M059J (cell line): ENCODE results near the gene MXD1. TPM values are rescaled to one million over a fixed set of nuclear protein-coding genes. Genes with fewer than 3 reads are reported as not detected.

Source experiments
- DNase-seq: peaks from one replicate; pipeline ENCODE4 v3.0.0-alpha.2; 2012; ENCODE audit warnings: low read depth
- total RNA-seq: library from RNA; depleted of rRNA; stranded (reverse); fragments of >200 nt; shearing (Covaris generic); gene quantifications from 2 replicates; pipeline ENCODE4 v1.2.3, GENCODE V29; 2014; rRNA removed

Gene MXD1
- total RNA-seq, 1 experiment from 2014 or later = 5.0 TPM

DNA sequence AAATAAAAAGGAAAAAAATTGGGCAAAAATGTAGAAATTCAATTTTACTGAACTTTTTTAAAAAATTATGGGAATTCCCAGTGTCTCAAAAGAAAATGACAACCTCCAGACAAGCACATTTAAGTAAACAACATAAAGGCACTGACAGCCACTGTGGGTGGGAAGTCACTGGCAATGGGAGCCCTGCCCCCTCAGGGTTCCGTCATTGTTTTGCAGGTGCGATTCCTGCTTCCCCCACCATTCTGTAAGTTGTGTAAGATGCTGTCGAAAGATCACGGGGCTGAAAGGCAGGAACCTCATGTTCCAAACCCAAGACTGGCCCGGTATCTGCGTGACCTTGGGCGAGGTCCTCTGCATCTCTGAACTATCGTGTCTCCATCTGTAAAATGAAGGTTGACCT, 62.3 kb downstream of the MXD1 start:
- no peak for DNase-seq

GRCh38 chr2:69977906-69978482, 63.1 kb downstream of the MXD1 start:
- DNase-seq = no peak

- DNase-seq = no peak
These were observed 65.2 kb downstream of the MXD1 start for GRCh38 chr2:69979902-69980807.

DNA sequence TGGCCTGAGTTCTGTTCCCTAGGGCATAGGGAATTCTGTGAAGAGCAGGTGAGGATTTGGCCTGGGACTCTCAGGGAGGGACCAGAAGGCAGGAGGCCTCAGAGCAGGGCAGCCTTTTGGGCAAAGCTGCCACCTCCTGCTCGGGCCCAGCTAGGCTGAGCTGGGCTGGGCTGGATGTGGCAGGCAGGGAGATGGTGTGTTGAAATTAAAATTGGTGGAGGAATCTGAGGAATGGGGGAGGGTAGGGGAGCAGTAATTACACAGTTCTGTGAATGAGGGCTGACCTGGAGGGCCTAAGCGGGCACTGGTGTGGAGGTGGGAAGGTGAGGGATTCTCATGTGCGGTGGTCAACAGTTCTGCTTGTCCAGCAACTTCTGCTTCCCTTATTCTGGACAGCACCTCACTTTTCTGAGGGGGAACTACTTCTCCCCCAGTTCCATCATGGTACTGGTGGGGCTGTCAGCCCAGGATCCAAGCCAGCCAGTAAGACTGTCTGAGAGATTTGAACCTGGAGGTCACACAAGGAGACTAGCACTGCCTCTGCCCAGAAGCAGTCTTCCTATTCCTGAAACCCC, 68.6 kb downstream of the MXD1 start:
- DNase-seq = no peak

DNA sequence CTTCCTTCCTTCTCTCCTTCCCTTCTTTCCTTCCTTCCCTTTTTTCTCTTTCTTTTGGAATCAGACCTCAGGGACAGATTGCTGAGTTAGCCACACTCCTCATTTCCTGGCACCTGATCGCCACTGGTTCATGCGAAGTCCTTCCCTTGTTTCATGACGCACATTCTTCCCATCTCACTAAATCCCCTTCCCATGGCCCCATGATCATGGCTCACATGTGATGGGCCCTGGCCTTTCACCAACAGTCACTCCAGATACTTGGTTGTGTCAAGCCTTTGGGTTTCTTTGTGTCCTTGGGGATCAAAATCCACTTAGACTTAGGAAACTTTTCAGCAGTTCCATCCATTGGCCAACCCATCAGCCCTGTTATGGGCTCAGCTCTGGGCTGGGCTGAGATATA, 70.3 kb downstream of the MXD1 start:
- no peak for DNase-seq

- no peak for DNase-seq
These were observed 70.8 kb downstream of the MXD1 start for GRCh38 chr2:69985688-69986087.

GRCh38 chr2:69986691-69987090, 71.8 kb downstream of the MXD1 start:
- no peak for DNase-seq

- DNase-seq = no peak
These were observed 73.3 kb downstream of the MXD1 start for GRCh38 chr2:69988086-69988635.

- DNase-seq = peak; percentile 10
These were observed 74.1 kb downstream of the MXD1 start for GRCh38 chr2:69989009-69989408.

GRCh38 chr2:69989441-69990105, 74.7 kb downstream of the MXD1 start:
- DNase-seq = no peak

Other genes with a start within 250 kb of the MXD1 start
- gene ANXA4, start 173.0 kb upstream of the MXD1 start, total RNA-seq = 9.1 and 16.9 TPM in 2 replicates
- 3.5 and 9.4 TPM in 2 replicates for gene GMCL1, start 85.4 kb upstream of the MXD1 start, total RNA-seq
- gene SNRNP27, start 21.2 kb upstream of the MXD1 start, total RNA-seq = 93.9 and 105 TPM in 2 replicates
- gene ASPRV1, start 46.5 kb downstream of the MXD1 start, total RNA-seq = 0.15 and 0.49 TPM in 2 replicates
- gene PCBP1, start 172.4 kb downstream of the MXD1 start, total RNA-seq = 24.5 and 37.7 TPM in 2 replicates